ENCODE data around the gene ATAD3C.
"Not testable (repeated sequence)": the region's sequence is repeated elsewhere in the genome, so short reads cannot be mapped to it uniquely, and the experiment has no call there.

The ATAD3C gene

DNA sequence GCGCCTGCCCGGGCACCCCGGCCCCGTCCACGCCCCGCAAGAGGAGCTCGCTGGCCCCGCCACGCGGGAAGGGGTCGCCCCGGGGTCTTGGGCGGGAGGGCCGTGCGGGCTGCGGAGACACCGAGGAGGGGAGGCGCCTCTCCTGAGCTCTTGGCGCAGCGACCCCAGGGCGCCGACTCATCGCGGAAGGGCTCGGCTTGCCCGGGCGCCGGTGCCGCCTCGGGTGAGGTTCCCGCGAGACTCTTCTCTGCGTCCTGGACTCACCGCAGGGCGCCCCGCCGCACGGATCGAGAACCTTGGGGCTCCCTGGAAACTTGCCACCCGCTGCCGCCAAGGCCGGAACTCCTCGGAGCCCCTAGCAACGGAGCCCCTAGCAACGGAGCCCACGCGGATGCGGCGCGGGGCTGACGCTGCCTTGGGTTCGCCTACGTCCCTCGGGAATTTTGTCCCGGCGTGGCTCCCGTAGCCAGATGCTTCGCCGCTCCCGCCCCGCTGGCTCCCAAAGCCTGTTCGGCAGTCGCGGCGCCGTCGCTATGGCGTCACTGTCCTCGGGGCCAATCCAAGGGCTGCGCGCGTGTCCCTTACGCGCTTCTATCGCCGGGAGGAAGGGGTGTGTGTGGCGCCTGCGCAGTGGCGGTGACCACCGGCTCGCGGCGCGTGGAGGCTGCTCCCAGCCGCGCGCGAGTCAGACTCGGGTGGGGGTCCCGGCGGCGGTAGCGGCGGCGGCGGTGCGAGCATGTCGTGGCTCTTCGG, 62.2 kb downstream of the ATAD3C start, which contains the start of gene ATAD3A:
Gene ATAD3A (plus strand): TSS at position 630 of the 753 bp plus-strand sequence. CDS start 107 bp downstream, at position 737.
- peak; percentile 96 to 97 for DNase-seq

DNA sequence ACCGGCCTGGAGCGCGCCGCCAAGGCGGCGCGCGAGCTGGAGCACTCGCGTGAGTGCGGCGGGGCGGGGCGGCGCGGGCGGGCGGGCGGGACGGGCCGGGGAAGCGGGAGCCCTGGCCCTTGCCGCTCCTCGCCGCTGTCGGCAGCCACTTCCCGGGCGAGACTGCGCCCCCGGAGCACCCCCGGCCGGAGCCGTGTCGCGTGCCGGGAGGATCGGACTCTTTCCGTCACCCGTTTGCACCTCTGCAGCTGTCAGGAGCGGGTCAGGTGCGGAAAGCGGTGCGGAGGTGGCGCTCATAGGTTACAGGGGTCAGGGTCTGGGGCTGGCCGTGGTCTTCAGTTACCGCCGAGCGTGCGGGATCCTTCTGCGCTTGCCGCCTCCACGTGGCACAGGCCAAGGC, 62.9 kb downstream of the ATAD3C start:
- peak in 1 of 2 donors; percentile 26 for DNase-seq

DNA sequence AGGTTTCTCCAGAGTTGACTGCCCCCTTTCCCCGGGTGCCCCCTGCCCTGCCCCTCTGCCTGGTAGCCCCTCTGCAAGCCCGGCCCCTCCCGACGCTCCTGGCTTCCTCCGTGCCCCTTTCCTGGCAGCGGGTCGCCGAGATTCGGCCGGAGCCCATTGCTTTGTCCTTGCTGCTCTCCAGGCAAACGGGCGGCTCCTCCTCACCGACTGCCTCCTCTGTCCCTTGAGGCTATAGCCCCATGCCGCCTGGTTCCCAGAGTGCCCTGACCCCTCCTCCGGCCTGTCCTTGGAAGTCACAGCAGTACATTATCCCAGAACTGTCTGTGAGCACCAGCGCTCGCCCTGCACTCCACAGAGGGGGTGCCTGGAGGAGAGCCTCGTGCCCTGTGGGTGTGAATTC, 64.2 kb downstream of the ATAD3C start:
- not testable (repeated sequence) for DNase-seq

GRCh38 chr1:1514376-1514775, 64.9 kb downstream of the ATAD3C start:
- DNase-seq, result peak in 1 of 2 donors; percentile 53

GRCh38 chr1:1516923-1517322, 67.4 kb downstream of the ATAD3C start:
- not testable (repeated sequence) for DNase-seq

- no peak for DNase-seq
Measured at GRCh38 chr1:1517973-1518620, 68.6 kb downstream of the ATAD3C start.

DNA sequence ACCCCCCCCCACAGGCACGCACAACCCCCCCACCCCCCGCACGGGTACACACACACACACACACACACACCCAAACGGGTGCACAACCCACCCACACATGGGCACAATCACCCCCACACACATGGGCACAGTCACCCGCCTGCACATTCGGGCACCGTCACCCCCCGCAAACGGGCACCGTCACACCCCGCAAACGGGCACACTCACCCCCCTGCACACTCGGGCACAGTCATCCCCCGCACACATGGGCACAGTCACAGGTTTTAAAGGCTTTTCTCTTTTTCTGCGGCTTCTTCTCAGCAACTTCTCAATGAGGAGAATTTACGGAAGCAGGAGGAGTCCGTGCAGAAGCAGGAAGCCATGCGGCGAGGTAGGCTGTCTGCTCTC, 69.1 kb downstream of the ATAD3C start:
- not testable (repeated sequence) for DNase-seq
